Mesenteric fat pad (tissue), 1 donor: Measurements from ENCODE around the gene CFAP57. TPM values are rescaled to one million over a fixed set of nuclear protein-coding genes. Genes with fewer than 3 reads are reported as not detected.

Experiments
- DNase-seq: peaks from one replicate; pipeline ENCODE4 v3.0.0-alpha.2; 2020; ENCODE audit warnings: low spot score
- total RNA-seq: library from RNA; stranded (reverse); fragmentation: NEBNext Ultra II Directional; extraction: Animal tissue kit (Norgen Biotek cat#: 25700); gene quantifications from one replicate; pipeline ENCODE4 v1.2.1, GENCODE V29; 2021
- donor health status: DM: yes; HTN: yes; CAD: no.

Gene CFAP57
- total RNA-seq, 1 donor from 2014 or later, result 0.19 TPM

- peak; percentile 72 for DNase-seq
Measured at GRCh38 chr1:43275826-43276620, 103.9 kb downstream of the CFAP57 start.

GRCh38 chr1:43276673-43277072 lies 104.5 kb downstream of the CFAP57 start:
- DNase-seq, result peak; percentile 57

GRCh38 chr1:43277116-43277876 lies 105.2 kb downstream of the CFAP57 start:
- DNase-seq, result peak; percentile 82

GRCh38 chr1:43279161-43279560 lies 107.0 kb downstream of the CFAP57 start:
- DNase-seq, result no peak

GRCh38 chr1:43279666-43280065 lies 107.5 kb downstream of the CFAP57 start:
- no peak for DNase-seq

- no peak for DNase-seq
Measured at GRCh38 chr1:43280692-43281091, 108.6 kb downstream of the CFAP57 start.

- no peak for DNase-seq
Measured at GRCh38 chr1:43282220-43283195, 110.4 kb downstream of the CFAP57 start.

- DNase-seq, result peak; percentile 51
Measured at GRCh38 chr1:43284065-43284464, 111.9 kb downstream of the CFAP57 start.

- peak; percentile 37 for DNase-seq
Measured at GRCh38 chr1:43284546-43285110, 112.5 kb downstream of the CFAP57 start.

GRCh38 chr1:43285269-43285990 lies 113.3 kb downstream of the CFAP57 start, which contains the start of gene C1orf210:
Gene C1orf210 (minus strand): TSS chr1:43285581. CDS start chr1:43283270, 2,311 bp downstream.
- no peak for DNase-seq

GRCh38 chr1:43286115-43286514 lies 114.0 kb downstream of the CFAP57 start:
- DNase-seq, result no peak

GRCh38 chr1:43286533-43286932 lies 114.4 kb downstream of the CFAP57 start:
- DNase-seq, result no peak

GRCh38 chr1:43288058-43288784 lies 116.1 kb downstream of the CFAP57 start:
- DNase-seq, result no peak

GRCh38 chr1:43288785-43289706 lies 116.9 kb downstream of the CFAP57 start:
- no peak for DNase-seq

- DNase-seq, result no peak
Measured at GRCh38 chr1:43292216-43292615, 120.1 kb downstream of the CFAP57 start.

- no peak for DNase-seq
Measured at GRCh38 chr1:43292679-43293078, 120.5 kb downstream of the CFAP57 start.

- no peak for DNase-seq
Measured at GRCh38 chr1:43293176-43293575, 121.0 kb downstream of the CFAP57 start.
